GM12891 (cell line): ENCODE measurements around the gene ST3GAL4.
"Not testable (repeated sequence)": the region's sequence is repeated elsewhere in the genome, so short reads cannot be mapped to it uniquely, and the experiment has no call there.

Experiments
- DNase-seq: peaks from one replicate; pipeline ENCODE4 v3.0.0; 2011; ENCODE audit warnings: low spot score; ENCODE audit not compliant: insufficient read length
- FAIRE-seq: peaks from 2 replicates; lab custom pipeline; 2011; peaks lifted over from hg19 to GRCh38; lab: Jason Lieb, UNC
- PAX5 ChIP-seq: IDR thresholded peaks from 2 replicates; pipeline ENCODE4 v1.6.1; 2011; ENCODE audit warnings: low read length, moderate library complexity, mild to moderate bottlenecking; ENCODE audit not compliant: insufficient read depth, severe bottlenecking
- POLR2A ChIP-seq: IDR thresholded peaks from 2 replicates; pipeline ENCODE4 v1.6.1; 2011; ENCODE audit warnings: low read depth, low read length, control low read depth
- POLR2AphosphoS5 ChIP-seq: IDR thresholded peaks from 2 replicates; pipeline ENCODE4 v1.6.1; 2011; ENCODE audit warnings: low read depth, low read length, control low read depth
- POU2F2 ChIP-seq: IDR thresholded peaks from 2 replicates; pipeline ENCODE4 v1.6.1; 2011; ENCODE audit warnings: low read depth, mild to moderate bottlenecking, control low read depth, low read length, moderate library complexity
- SPI1 ChIP-seq: IDR thresholded peaks from 2 replicates; pipeline ENCODE4 v1.6.1; 2011; ENCODE audit warnings: low read depth, low read length, control low read depth
- TAF1 ChIP-seq: IDR thresholded peaks from 2 replicates; pipeline ENCODE4 v1.6.1; 2011; ENCODE audit warnings: low read depth, low read length, control low read depth

Gene ST3GAL4

DNA sequence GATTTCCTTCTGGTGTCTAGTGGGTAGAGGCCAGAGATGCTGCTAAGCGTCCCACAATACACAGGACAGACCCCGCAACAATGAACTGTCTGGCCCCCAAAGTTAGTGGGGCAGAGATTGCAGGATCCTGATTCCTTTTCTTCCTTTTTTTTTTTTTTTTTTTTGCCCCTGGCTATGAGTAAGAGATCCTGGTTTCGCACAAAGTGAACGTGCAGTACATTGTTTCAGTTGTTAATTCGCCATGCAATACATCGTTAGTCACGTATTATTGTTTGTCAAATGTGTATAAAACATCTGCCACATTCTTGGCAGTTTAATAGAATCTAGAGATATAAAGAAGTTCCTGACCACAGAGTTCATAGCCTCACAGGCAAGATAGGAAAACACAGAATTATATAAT lies 20.2 kb downstream of the ST3GAL4 start:
- no peak for FAIRE-seq
- TF ChIP-seq SPI1 (no peak), PAX5 (no peak), POLR2A (no peak), POLR2AphosphoS5 (no peak), TAF1 (no peak), POU2F2 (no peak)
- DNase-seq: no peak

- TF ChIP-seq POU2F2 (no peak), PAX5 (no peak), SPI1 (no peak), TAF1 (no peak), POLR2AphosphoS5 (no peak), POLR2A (no peak)
- no peak for FAIRE-seq
Measured at GRCh38 chr11:126378763-126379162, 23.3 kb downstream of the ST3GAL4 start.

DNA sequence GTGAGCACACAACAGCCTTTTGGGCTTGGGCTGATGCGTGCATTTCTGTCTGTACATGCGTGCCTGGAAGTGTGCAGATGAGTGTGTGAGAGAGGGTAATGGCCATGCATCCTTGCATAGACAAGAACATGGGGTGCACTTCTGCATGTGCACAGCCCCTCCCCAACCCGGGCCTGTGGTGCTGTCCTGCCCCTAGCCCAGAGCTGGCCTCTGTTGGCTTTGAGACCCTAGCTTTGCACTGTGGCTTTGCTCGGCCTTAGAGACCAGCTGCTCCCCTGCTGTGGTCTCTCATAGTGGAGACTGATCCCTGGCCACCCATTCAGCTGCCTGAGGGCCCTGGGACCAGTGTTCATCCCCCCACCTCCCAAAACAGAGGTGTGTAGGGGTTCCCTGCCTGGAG lies 25.4 kb downstream of the ST3GAL4 start:
- DNase-seq (no peak), FAIRE-seq (no peak)
- TF ChIP-seq PAX5 (no peak), SPI1 (no peak), POU2F2 (no peak), TAF1 (no peak), POLR2AphosphoS5 (no peak), POLR2A (no peak)

More at GRCh38 chr11:126378763-126379162, 23.3 kb downstream of the ST3GAL4 start:
- DNase-seq: no peak

DNA sequence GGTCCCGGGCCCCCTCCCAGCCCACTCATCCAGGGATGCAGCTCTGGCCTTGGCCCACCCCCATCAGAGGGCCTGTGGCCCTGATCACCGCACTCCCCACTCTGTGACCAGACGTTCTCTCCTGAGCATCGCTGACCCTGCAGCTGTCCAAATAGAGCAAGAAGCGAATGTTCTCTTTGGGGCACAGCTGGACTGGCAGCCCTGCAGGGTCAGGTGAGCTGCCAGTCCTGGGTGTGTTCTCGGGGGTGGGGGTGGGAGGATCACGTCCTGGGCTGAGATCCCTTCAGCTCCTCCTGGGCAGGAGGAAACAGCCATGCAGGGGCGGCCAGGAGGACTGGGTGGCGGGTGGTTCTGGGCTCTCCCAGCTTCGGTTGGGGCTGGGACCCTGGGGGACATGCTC lies 26.5 kb downstream of the ST3GAL4 start:
- DNase-seq, FAIRE-seq: not testable (repeated sequence)

DNA sequence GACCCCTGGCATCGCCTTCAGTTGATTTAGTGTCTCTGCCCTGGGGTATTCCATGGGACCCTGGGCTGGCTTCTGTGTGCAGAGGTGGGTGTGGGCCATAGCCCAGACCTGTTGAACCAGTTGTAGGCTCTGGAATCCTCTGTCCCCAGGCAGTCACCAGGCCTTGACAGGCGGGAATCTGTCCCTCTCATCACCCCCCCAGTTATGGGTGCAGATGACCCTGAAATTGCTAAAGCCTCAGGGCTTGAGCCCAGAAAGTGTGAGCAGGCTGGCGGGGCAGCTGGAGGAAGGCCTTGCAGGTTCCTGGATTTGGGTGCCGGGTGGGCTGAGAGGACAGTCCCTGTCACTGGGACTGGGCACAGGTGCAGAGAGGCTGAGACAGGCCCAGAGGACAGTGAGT lies 27.2 kb downstream of the ST3GAL4 start:
- not testable (repeated sequence) for FAIRE-seq

GRCh38 chr11:126383339-126384335 lies 28.2 kb downstream of the ST3GAL4 start:
- FAIRE-seq (no peak), DNase-seq (no peak)
- TF ChIP-seq POLR2A: no peak

More for the DNA sequence above, 27.2 kb downstream of the ST3GAL4 start:
- not testable (repeated sequence) for DNase-seq

GRCh38 chr11:126384449-126385070 lies 29.1 kb downstream of the ST3GAL4 start:
- TF ChIP-seq PAX5 (no peak), SPI1 (no peak), POLR2AphosphoS5 (no peak), TAF1 (no peak), POLR2A (no peak), POU2F2 (no peak)
- FAIRE-seq (peak; percentile 65), DNase-seq (no peak)

DNA sequence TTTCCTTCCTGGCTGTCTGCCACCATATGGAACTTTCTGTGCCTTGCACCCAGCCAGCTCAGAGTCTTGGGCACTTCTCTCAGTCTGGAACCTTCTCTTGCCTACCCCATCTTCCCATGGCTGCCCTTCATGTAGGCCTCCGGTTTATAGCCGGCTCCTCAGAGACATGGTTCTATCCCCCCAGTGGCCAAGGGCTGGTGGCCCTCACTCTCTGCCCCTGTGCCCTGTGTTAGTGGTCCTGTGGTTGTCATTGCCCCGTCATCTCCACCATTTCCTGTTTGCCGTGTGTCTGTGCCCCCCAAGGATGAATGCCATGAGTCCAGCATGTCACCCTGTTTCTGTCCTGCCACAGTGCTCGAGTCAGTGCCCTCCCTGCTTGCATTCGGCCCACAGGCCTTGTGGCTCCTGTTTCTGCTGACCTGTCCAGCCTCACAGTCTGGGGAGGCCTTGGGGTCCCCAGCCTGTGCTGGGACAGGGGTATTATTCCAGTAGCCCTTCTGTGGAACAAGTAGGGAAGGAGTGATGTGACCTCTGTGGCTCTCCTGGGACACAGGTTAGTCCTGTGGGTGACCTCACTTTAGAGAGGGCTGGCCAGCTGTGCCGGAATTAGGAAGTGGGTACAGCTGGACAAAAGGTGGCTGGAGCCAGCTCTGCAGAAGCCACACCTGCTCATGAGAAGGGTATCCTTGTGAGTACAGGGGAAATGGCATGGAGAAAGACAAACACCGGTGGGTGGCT lies 30.7 kb downstream of the ST3GAL4 start:
- TF ChIP-seq POLR2AphosphoS5: no peak
- DNase-seq (no peak), FAIRE-seq (peak; percentile 48)

GRCh38 chr11:126386729-126387071 lies 31.2 kb downstream of the ST3GAL4 start:
- DNase-seq: not testable (repeated sequence)
- FAIRE-seq: peak; percentile 63

- no peak for FAIRE-seq
- no peak for DNase-seq
- TF ChIP-seq POU2F2 (no peak), POLR2A (no peak)
Measured at GRCh38 chr11:126387857-126388256, 32.4 kb downstream of the ST3GAL4 start.
